ENCODE results near the gene SLC25A21.

SLC25A21 gene

GRCh38 chr14:36652542-36653201 lies 519.7 kb downstream of the SLC25A21 start:
- DNase-seq = no peak
- TF ChIP-seq GATA1 (IDR thresholded peaks at IDR 0.05; ENCODE audit: low read depth, low read length) (no peak), POLR2A (IDR thresholded peaks at IDR 0.05; ENCODE audit: low read length) (no peak)

GRCh38 chr14:36649872-36650650 lies 522.3 kb downstream of the SLC25A21 start:
- TF ChIP-seq POLR2A (IDR thresholded peaks at IDR 0.05; ENCODE audit: low read length) (no peak), GATA1 (IDR thresholded peaks at IDR 0.05; ENCODE audit: low read depth, low read length) (no peak)
- DNase-seq = no peak

GRCh38 chr14:36647824-36648753 lies 524.3 kb downstream of the SLC25A21 start:
- no peak for TF ChIP-seq GATA1 (IDR thresholded peaks at IDR 0.05; ENCODE audit: low read depth, low read length)
- TF ChIP-seq POLR2A (IDR thresholded peaks at IDR 0.05; ENCODE audit: low read length) = no peak
- peak; percentile 57 to 70 for DNase-seq

GRCh38 chr14:36647417-36647823 lies 525.0 kb downstream of the SLC25A21 start:
- no peak for TF ChIP-seq POLR2A (IDR thresholded peaks at IDR 0.05; ENCODE audit: low read length)
- no peak for TF ChIP-seq GATA1 (IDR thresholded peaks at IDR 0.05; ENCODE audit: low read depth, low read length)
- DNase-seq = no peak

GRCh38 chr14:36646664-36647416 lies 525.6 kb downstream of the SLC25A21 start:
- DNase-seq = peak; percentile 61 to 68
- TF ChIP-seq GATA1 (IDR thresholded peaks at IDR 0.05; ENCODE audit: low read depth, low read length) = no peak
- TF ChIP-seq POLR2A (IDR thresholded peaks at IDR 0.05; ENCODE audit: low read length) = no peak

GRCh38 chr14:36633580-36633979 lies 538.8 kb downstream of the SLC25A21 start:
- no peak for DNase-seq
- no peak for TF ChIP-seq GATA1 (IDR thresholded peaks at IDR 0.05; ENCODE audit: low read depth, low read length)
- no peak for TF ChIP-seq POLR2A (IDR thresholded peaks at IDR 0.05; ENCODE audit: low read length)
